Gastrocnemius medialis (tissue), 4 donors: Measurements from ENCODE around the gene SDHA. TPM values are rescaled to one million over a fixed set of nuclear protein-coding genes. Genes with fewer than 3 reads are reported as not detected.

Experiments
- ATAC-seq, 2 donors: fragments of 150-250 bp; one replicate each; pipeline ENCODE4 v1.9.1; 2016
- DNase-seq, 2 donors: peaks; one replicate each; pipeline ENCODE4 v3.0.0-alpha.2; 2019
- H3K27ac ChIP-seq, 4 donors: fragments of 200-600 bp; sonication (generic); 1 replicate in 1 of 4; 2 replicates in 3 of 4; pipeline ENCODE4 v1.5.1; 2016 to 2018; ENCODE audit warnings: mild to moderate bottlenecking in 2 of 4, moderate library complexity in 1 of 4
- H3K27me3 ChIP-seq, 3 donors: fragments of 200-600 bp; sonication (generic) in 2 of 3; 1 replicate in 1 of 3; 2 replicates in 2 of 3; pipeline versions ENCODE4 v1.5.1 to v1.6.0; 2016 to 2019; ENCODE audit warnings: mild to moderate bottlenecking in 1 of 3, moderate library complexity in 1 of 3
- H3K36me3 ChIP-seq, 2 donors: fragments of 200-600 bp; sonication (generic) in 1 of 2; one replicate each; pipeline ENCODE4 v1.5.1; 2017 to 2018
- H3K4me1 ChIP-seq, 2 donors: fragments of 200-600 bp; sonication (generic) in 1 of 2; one replicate each; pipeline ENCODE4 v1.5.1; 2016 to 2017; ENCODE audit warnings: mild to moderate bottlenecking in 2 of 2
- H3K4me3 ChIP-seq, 4 donors: fragments of 200-600 bp; sonication (generic) in 3 of 4; 1 replicate in 1 of 4; 2 replicates in 3 of 4; pipeline ENCODE4 v1.5.1; 2016 to 2019; ENCODE audit warnings: mild to moderate bottlenecking in 2 of 4
- H3K9me3 ChIP-seq, 3 donors: fragments of 200-600 bp; sonication (generic) in 2 of 3; 1 replicate in 1 of 3; 2 replicates in 2 of 3; pipeline ENCODE4 v1.5.1; 2016 to 2019
- POLR2A ChIP-seq, 2 donors: fragments of 450-650 bp; IDR thresholded peaks; one replicate each; pipeline ENCODE4 v1.6.1; 2017; ENCODE audit warnings: antibody characterized with exemption in 2 of 2, mild to moderate bottlenecking in 2 of 2, moderate library complexity in 2 of 2
- in situ Hi-C, 4 donors: fragments of 200-750 bp; cut with MboI; loops; one replicate each; pipeline versions ENCODE4 v1.15.0 to v1.8.0; 2017; ENCODE audit warnings: low sequenced_read_pairs in 4 of 4
- intact Hi-C: fragments of 100-400 bp; cut with DNase I; formaldehyde crosslinking; loops from one replicate; pipeline ENCODE4 v1.15.1; 2023; ENCODE audit warnings: low total_unique reads
- total RNA-seq, 4 donors: library from RNA; depleted of rRNA; stranded (reverse); fragments of >200 nt; gene quantifications; one replicate each; pipeline versions ENCODE4 v1.1.0 to v1.2.3, GENCODE V29; 2016
- TF ChIP-seq, protein P1 (sequence below), 5 experiments: fragments of 450-650 bp in 3 of 5; fragments of 200-600 bp in 2 of 5; sonication (generic) in 2 of 5; IDR thresholded peaks in 4 of 5; conservative IDR thresholded peaks in 1 of 5; 1 replicate in 4 of 5; 2 replicates in 1 of 5; pipeline ENCODE4 v1.5.1; 2016 to 2019; ENCODE audit warnings: antibody characterized with exemption in 5 of 5, mild to moderate bottlenecking in 3 of 5, moderate library complexity in 3 of 5

Gene SDHA
- total RNA-seq, 4 donors from 2014 or later: 146 to 277 (median 207) TPM

GRCh38 chr5:206406-206805 lies 11.7 kb upstream of the SDHA start:
- intact Hi-C loops: no loop called here
- Histone ChIP-seq H3K36me3 (peaks cover 0 to 28% of the 10 kb centered on the region in 2 donors), H3K27me3 (no peaks in the 10 kb centered on the region), H3K4me3 (no peak overlapping the region), H3K9me3 (no peaks in the 10 kb centered on the region), H3K4me1 (peaks cover 25 to 31% of the 10 kb centered on the region in 2 donors), H3K27ac (peak overlapping the region; percentile 57 to 74 (median 72))
- in situ Hi-C loops: no loop called here
- DNase-seq (peak in 1 of 2 donors; percentile 65), ATAC-seq (peak; percentile 77 to 96)
- TF ChIP-seq, protein P1, sequence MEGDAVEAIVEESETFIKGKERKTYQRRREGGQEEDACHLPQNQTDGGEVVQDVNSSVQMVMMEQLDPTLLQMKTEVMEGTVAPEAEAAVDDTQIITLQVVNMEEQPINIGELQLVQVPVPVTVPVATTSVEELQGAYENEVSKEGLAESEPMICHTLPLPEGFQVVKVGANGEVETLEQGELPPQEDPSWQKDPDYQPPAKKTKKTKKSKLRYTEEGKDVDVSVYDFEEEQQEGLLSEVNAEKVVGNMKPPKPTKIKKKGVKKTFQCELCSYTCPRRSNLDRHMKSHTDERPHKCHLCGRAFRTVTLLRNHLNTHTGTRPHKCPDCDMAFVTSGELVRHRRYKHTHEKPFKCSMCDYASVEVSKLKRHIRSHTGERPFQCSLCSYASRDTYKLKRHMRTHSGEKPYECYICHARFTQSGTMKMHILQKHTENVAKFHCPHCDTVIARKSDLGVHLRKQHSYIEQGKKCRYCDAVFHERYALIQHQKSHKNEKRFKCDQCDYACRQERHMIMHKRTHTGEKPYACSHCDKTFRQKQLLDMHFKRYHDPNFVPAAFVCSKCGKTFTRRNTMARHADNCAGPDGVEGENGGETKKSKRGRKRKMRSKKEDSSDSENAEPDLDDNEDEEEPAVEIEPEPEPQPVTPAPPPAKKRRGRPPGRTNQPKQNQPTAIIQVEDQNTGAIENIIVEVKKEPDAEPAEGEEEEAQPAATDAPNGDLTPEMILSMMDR (IDR thresholded peaks at IDR 0.05 in 4 of 5, conservative IDR thresholded peaks at IDR 0.05 in 1 of 5): no peak
- TF ChIP-seq POLR2A (IDR thresholded peaks at IDR 0.05): peak in 1 of 2 donors; percentile 29

GRCh38 chr5:206927-207536 lies 11.1 kb upstream of the SDHA start:
- Histone ChIP-seq H3K27ac (peak overlapping the region; percentile 57 to 74 (median 72)), H3K4me3 (no peak overlapping the region), H3K36me3 (peaks cover 0 to 28% of the 10 kb centered on the region in 2 donors), H3K27me3 (no peaks in the 10 kb centered on the region), H3K9me3 (no peaks in the 10 kb centered on the region), H3K4me1 (peaks cover 25 to 30% of the 10 kb centered on the region in 2 donors)
- in situ Hi-C loops: no loop called here
- DNase-seq (no peak), ATAC-seq (no peak)
- TF ChIP-seq, protein P1 (IDR thresholded peaks at IDR 0.05 in 4 of 5, conservative IDR thresholded peaks at IDR 0.05 in 1 of 5): no peak
- no peak for TF ChIP-seq POLR2A (IDR thresholded peaks at IDR 0.05)
- intact Hi-C loops: no loop called here

DNA sequence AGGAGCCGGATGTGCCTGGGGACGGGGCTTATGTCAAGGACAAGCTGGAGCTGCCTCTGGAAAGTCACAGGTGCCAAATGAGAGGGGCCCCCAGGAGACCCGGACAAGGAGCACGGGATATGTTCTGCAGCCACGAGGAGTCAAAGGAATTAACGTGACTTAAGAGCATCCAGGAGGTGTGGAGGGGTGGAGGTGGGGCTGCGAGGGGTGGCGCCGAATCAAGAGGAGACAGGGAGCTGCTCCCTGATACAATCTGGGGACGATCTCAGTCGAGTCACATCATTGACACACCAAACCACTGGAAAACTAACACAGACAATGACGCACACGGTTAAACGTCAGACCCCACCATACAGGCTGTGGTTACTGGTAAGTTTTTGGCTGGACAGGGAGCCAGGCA lies 10.5 kb upstream of the SDHA start:
- no peak for DNase-seq
- Histone ChIP-seq H3K27ac (peak overlapping the region in 1 of 4 donors; percentile 72), H3K4me1 (peaks cover 25 to 30% of the 10 kb centered on the region in 2 donors), H3K4me3 (no peak overlapping the region), H3K36me3 (peaks cover 0 to 28% of the 10 kb centered on the region in 2 donors), H3K27me3 (no peaks in the 10 kb centered on the region), H3K9me3 (no peaks in the 10 kb centered on the region)
- ATAC-seq: no peak
- TF ChIP-seq POLR2A (IDR thresholded peaks at IDR 0.05): no peak
- TF ChIP-seq, protein P1 (IDR thresholded peaks at IDR 0.05 in 4 of 5, conservative IDR thresholded peaks at IDR 0.05 in 1 of 5): no peak
- intact Hi-C loops (no loop called here), in situ Hi-C loops (no loop called here)

GRCh38 chr5:208449-209114 lies 9.5 kb upstream of the SDHA start:
- Histone ChIP-seq H3K27ac (peak overlapping the region; percentile 12 to 54 (median 34)), H3K9me3 (no peaks in the 10 kb centered on the region), H3K4me3 (no peak overlapping the region), H3K36me3 (peaks cover 0 to 21% of the 10 kb centered on the region in 2 donors), H3K27me3 (no peaks in the 10 kb centered on the region), H3K4me1 (peaks cover 25 to 30% of the 10 kb centered on the region in 2 donors)
- DNase-seq (no peak), ATAC-seq (peak; percentile 47 to 63)
- no peak for TF ChIP-seq POLR2A (IDR thresholded peaks at IDR 0.05)
- TF ChIP-seq, protein P1 (IDR thresholded peaks at IDR 0.05 in 4 of 5, conservative IDR thresholded peaks at IDR 0.05 in 1 of 5): no peak
- intact Hi-C loops (no loop called here), in situ Hi-C loops (no loop called here)
